Stomach (tissue), 9 donors: ENCODE data around the gene CYFIP1. TPM values are rescaled to one million over a fixed set of nuclear protein-coding genes. Genes with fewer than 3 reads are reported as not detected.

Experiments used
- DNase-seq, 2 donors: peaks; one replicate each; pipeline versions ENCODE4 v3.0.0 to v3.0.0-alpha.2; 2013 to 2019
- H3K27ac ChIP-seq, 5 donors: fragments of 200-600 bp in 4 of 5; sonication (generic) in 4 of 5; one replicate each; pipeline ENCODE4 v1.5.1; 2013 to 2019; ENCODE audit warnings: mild to moderate bottlenecking in 1 of 5, moderate library complexity in 1 of 5
- H3K27me3 ChIP-seq, 3 donors: fragments of 200-600 bp; sonication (generic); one replicate each; pipeline ENCODE4 v1.5.1; 2017 to 2019; ENCODE audit warnings: mixed run types in 1 of 3
- H3K36me3 ChIP-seq, 4 donors: fragments of 200-600 bp; sonication (generic); 1 replicate in 3 of 4; 2 replicates in 1 of 4; pipeline ENCODE4 v1.5.1; 2016 to 2019
- H3K4me1 ChIP-seq, 4 donors: fragments of 200-600 bp; sonication (generic); one replicate each; pipeline ENCODE4 v1.5.1; 2016 to 2019
- H3K4me3 ChIP-seq, 4 donors: fragments of 200-600 bp; sonication (generic) in 3 of 4; one replicate each; pipeline ENCODE4 v1.5.1; 2016 to 2019; ENCODE audit warnings: mild to moderate bottlenecking in 1 of 4
- H3K9me3 ChIP-seq, 4 donors: fragments of 200-600 bp; sonication (generic); one replicate each; pipeline ENCODE4 v1.5.1; 2016 to 2019
- EP300 ChIP-seq: sonication (generic); formaldehyde crosslinking; IDR thresholded peaks from one replicate; pipeline ENCODE4 v1.6.1; 2017; ENCODE audit warnings: antibody characterized with exemption
- POLR2A ChIP-seq, 4 donors: fragments of 450-650 bp; IDR thresholded peaks; one replicate each; pipeline ENCODE4 v1.6.1; 2016; ENCODE audit warnings: antibody characterized with exemption in 4 of 4, control low read depth in 2 of 4, mild to moderate bottlenecking in 1 of 4, moderate library complexity in 1 of 4
- POLR2AphosphoS5 ChIP-seq, 3 donors: sonication (generic); formaldehyde crosslinking; IDR thresholded peaks; one replicate each; pipeline ENCODE4 v1.6.1; 2016; ENCODE audit warnings: antibody characterized with exemption in 3 of 3
- WGBS, 5 donors: extraction: QIAGEN DNeasy Blood & Tissue Kit in 3 of 5; methylation state at CpG; one replicate each; pipeline versions ENCODE4 v1.1.5 to v1.1.7; 2013 to 2018; 5-methylcytosine and 5-hydroxymethylcytosine counted together
- intact Hi-C: fragments of 100-400 bp; cut with DNase I; formaldehyde crosslinking; loops from one replicate; pipeline ENCODE4 v1.15.1; 2023; ENCODE audit warnings: low total_unique reads
- polyA plus RNA-seq, 3 donors: library from polyadenylated mRNA; stranded (reverse); fragments of 200-250 nt; gene quantifications; one replicate each; pipeline ENCODE4 v1.2.3, GENCODE V29; 2013
- total RNA-seq, 5 donors: library from RNA; depleted of rRNA; stranded (reverse); fragments of >200 nt; gene quantifications; one replicate each; pipeline versions ENCODE4 v1.1.0 to v1.2.3, GENCODE V29; 2014 to 2016
- TF ChIP-seq, protein P1 (sequence below), 7 experiments: fragments of 450-650 bp in 4 of 7; fragments of 200-600 bp in 3 of 7; sonication (generic) in 3 of 7; IDR thresholded peaks; one replicate each; pipeline ENCODE4 v1.5.1; 2016 to 2019; ENCODE audit warnings: antibody characterized with exemption in 7 of 7, control low read depth in 2 of 7, mild to moderate bottlenecking in 1 of 7
- donor health status: healthy with polysubstance abuse.
- donor health status: Bipolar disorder and iron deficiency.
- donor health status: healthy.

CYFIP1 gene
- total and polyA plus RNA-seq, 8 donors, result 21.8 to 214 (median 61.6) TPM

- intact Hi-C loops, result no loop called here
- peaks cover 0 to 6% (median 0%) of the 10 kb centered on the region in 4 donors for H3K4me1 ChIP-seq
- peaks cover 23 to 67% (median 65%) of the 10 kb centered on the region in 4 donors for H3K36me3 ChIP-seq
- H3K27ac ChIP-seq, result no peak overlapping the region
- no peaks in the 10 kb centered on the region for H3K27me3 ChIP-seq
- TF ChIP-seq EP300 (no peak), POLR2A (IDR thresholded peaks at IDR 0.05) (no peak), POLR2AphosphoS5 (IDR thresholded peaks at IDR 0.05) (no peak)
- TF ChIP-seq, protein P1, sequence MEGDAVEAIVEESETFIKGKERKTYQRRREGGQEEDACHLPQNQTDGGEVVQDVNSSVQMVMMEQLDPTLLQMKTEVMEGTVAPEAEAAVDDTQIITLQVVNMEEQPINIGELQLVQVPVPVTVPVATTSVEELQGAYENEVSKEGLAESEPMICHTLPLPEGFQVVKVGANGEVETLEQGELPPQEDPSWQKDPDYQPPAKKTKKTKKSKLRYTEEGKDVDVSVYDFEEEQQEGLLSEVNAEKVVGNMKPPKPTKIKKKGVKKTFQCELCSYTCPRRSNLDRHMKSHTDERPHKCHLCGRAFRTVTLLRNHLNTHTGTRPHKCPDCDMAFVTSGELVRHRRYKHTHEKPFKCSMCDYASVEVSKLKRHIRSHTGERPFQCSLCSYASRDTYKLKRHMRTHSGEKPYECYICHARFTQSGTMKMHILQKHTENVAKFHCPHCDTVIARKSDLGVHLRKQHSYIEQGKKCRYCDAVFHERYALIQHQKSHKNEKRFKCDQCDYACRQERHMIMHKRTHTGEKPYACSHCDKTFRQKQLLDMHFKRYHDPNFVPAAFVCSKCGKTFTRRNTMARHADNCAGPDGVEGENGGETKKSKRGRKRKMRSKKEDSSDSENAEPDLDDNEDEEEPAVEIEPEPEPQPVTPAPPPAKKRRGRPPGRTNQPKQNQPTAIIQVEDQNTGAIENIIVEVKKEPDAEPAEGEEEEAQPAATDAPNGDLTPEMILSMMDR (IDR thresholded peaks at IDR 0.05), result no peak
- 87 to 90% (median 89%) methylated on average over 14 of the region's 14 CpGs for WGBS, 5 donors
- DNase-seq, result no peak
- H3K4me3 ChIP-seq, result no peak overlapping the region
- no peaks in the 10 kb centered on the region for H3K9me3 ChIP-seq
Measured at GRCh38 chr15:22887157-22887951, 92.8 kb downstream of the CYFIP1 start.

GRCh38 chr15:22885120-22885519 lies 95.0 kb downstream of the CYFIP1 start:
- no peak overlapping the region for H3K27ac ChIP-seq
- H3K27me3 ChIP-seq, result no peaks in the 10 kb centered on the region
- no peak for DNase-seq
- peaks cover 37 to 67% (median 65%) of the 10 kb centered on the region in 4 donors for H3K36me3 ChIP-seq
- 90 to 95% (median 93%) methylated on average over 6 of the region's 6 CpGs for WGBS, 5 donors
- no peak for TF ChIP-seq POLR2AphosphoS5 (IDR thresholded peaks at IDR 0.05)
- no peak for TF ChIP-seq EP300
- no peak for TF ChIP-seq POLR2A (IDR thresholded peaks at IDR 0.05)
- TF ChIP-seq, protein P1 (IDR thresholded peaks at IDR 0.05), result no peak
- intact Hi-C loops, result no loop called here
- no peak overlapping the region for H3K4me3 ChIP-seq
- no peaks in the 10 kb centered on the region for H3K9me3 ChIP-seq
- H3K4me1 ChIP-seq, result peaks cover 0 to 6% (median 0%) of the 10 kb centered on the region in 4 donors

- Histone ChIP-seq H3K27me3 (no peaks in the 10 kb centered on the region), H3K4me1 (peaks cover 0 to 6% (median 0%) of the 10 kb centered on the region in 4 donors), H3K4me3 (no peak overlapping the region), H3K9me3 (no peaks in the 10 kb centered on the region), H3K36me3 (peaks cover 44 to 70% (median 69%) of the 10 kb centered on the region in 4 donors), H3K27ac (no peak overlapping the region)
- no peak for DNase-seq
- TF ChIP-seq POLR2A (IDR thresholded peaks at IDR 0.05) (no peak), POLR2AphosphoS5 (IDR thresholded peaks at IDR 0.05) (no peak), EP300 (no peak)
- WGBS, 5 donors, result 50 to 82% (median 68%) methylated on average over 1 of the region's 1 CpG
- intact Hi-C loops, result no loop called here
Measured at GRCh38 chr15:22884344-22884743, 95.8 kb downstream of the CYFIP1 start.

DNA sequence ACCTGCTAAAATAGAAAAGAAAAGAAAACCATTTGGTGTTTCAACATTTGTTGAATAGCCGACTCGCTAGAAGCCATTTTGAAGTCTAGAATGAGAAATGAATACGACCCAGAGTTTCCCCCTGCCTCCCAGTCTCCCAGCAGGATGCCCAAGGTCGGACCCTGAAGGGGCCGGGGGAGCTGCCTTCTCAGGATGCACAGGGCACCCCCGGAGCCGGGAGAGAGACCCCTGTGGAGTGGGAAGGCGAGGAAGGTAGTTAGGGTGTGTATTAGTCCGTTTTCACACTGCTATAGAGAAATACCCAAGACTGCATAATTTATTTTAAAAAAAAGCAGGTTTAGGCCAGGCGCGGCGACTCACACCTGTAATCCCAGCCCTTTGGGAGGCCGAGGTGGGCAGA lies 97.0 kb downstream of the CYFIP1 start:
- Histone ChIP-seq H3K4me1 (peaks cover 0 to 6% (median 0%) of the 10 kb centered on the region in 4 donors), H3K9me3 (no peaks in the 10 kb centered on the region), H3K27ac (no peak overlapping the region), H3K27me3 (no peaks in the 10 kb centered on the region), H3K4me3 (no peak overlapping the region), H3K36me3 (peaks cover 46 to 72% (median 71%) of the 10 kb centered on the region in 4 donors)
- intact Hi-C loops, result no loop called here
- TF ChIP-seq POLR2AphosphoS5 (IDR thresholded peaks at IDR 0.05) (no peak), POLR2A (IDR thresholded peaks at IDR 0.05) (no peak), EP300 (no peak)
- TF ChIP-seq, protein P1 (IDR thresholded peaks at IDR 0.05), result no peak
- WGBS, 5 donors, result 89 to 97% (median 94%) methylated on average over 13 of the region's 13 CpGs
- DNase-seq, result no peak
